ENCODE results near the gene DOK4. TPM values are rescaled to one million over a fixed set of nuclear protein-coding genes. Genes with fewer than 3 reads are reported as not detected.
"Not testable (repeated sequence)": the region's sequence is repeated elsewhere in the genome, so short reads cannot be mapped to it uniquely, and the experiment has no call there.

The DOK4 gene
- total RNA-seq, 2 donors from 2014 or later = 145 to 152 TPM

DNA sequence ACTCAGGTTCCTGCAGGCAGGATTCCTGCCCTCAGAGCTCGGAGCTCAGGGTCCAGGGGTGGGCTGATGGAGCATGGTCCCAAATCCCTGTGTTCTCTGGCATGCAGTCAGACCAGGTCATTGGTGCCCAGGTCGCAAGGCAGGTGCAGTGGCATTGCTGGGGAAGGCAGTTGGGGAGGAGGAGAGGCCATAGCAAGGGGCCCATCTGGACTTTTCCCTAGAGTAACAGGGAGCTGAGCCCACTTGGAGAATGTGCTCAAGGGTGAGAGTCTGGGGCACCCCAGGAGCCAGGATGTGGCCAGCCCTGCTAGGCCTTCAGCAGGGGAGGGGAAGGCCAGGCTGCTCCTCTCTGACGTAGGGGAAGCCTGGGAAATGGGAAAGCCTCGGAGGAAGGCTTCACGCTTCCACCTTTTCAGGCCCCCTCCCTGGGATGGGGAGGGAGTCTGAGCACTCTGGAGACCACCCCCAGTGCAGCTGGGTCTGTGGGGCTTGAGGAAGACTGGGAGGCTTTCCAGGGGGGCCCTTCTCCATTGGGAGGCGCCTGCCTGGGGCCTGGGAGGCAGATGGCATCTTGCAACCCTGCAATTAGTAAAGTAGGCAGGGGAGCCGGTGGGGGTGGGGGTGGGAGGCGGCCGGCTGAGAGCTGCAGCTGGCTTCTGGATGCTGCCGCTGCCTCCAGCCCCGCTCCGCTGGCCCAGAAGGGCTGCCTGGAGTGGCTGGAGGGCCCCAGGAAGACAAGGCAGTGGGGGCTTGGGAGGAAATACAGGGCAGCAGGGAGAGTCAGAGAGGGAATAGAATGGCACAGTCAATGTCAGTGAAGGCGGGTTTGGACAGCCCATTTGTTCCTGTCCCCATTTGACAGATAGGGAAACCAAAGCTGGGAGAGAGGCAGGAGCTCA, 21.1 kb upstream of the DOK4 start:
- intact Hi-C loops (cut with DNase I, micrococcal nuclease) = no loop called here
- ATAC-seq (no peak), DNase-seq (no peak)

DNA sequence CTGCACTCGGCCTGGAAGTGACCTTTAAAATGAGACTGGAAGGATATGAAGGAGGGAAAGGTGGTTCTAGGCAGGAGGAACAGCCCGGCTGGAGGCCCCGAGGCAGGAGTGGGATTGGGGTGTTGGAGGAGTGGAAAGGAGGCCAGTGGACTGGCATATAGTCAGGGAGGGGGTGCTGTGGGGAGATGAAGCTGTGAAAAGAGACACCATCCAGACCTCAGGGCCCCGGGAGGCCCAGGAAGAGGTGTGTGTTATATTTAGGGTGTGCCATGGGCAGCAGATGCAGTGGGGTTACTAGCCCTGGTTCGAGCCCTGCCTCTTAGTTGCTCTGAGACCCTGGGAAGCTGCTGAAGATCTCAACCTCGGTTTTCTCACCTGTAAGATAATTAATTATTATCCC, 18.9 kb upstream of the DOK4 start:
- ATAC-seq = no peak
- intact Hi-C loops (cut with DNase I, micrococcal nuclease) = no loop called here
- no peak for DNase-seq

DNA sequence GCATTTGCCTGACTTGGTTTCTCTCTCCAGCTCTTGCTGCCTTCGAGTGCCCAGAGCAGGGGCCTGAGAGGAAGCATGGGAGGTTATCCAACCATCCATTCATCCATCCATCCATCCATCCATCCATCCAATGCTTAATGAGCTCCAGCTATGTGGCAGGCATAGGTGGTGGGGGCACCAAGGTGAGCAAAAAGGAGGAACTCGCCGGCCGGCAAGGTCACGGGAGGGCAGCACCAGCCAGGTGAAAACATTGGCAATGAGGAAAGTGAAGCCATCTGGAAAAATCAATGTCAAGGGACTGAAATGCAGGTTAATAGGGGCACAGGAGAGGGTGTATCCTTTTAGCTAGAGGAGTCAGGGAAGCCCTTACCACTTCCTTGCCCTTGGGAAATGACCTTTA, 18.2 kb upstream of the DOK4 start:
- DNase-seq = no peak
- no peak for ATAC-seq
- intact Hi-C loops (cut with DNase I, micrococcal nuclease) = no loop called here

DNA sequence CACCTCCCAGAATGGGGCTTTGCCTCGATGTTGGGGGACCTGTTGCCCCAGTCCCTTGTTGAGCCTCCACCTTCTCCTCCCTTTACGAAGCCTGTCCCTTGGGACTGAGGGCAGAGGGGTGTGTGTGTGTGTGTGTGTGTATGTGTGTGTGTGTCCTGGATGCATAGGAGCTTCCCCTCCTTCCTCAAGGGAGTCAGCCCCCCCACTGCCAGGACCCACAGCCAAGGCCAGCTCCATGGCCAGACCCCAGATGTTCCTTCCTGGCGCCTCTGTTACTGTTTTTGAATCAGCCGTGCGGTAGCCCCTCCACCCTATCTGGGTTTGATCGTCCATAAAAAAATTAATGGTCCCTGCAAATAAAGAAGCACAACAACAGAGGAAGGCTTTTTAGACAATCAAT, 17.7 kb upstream of the DOK4 start:
- ATAC-seq = no peak
- intact Hi-C loops (cut with DNase I, micrococcal nuclease) = no loop called here
- DNase-seq = no peak

DNA sequence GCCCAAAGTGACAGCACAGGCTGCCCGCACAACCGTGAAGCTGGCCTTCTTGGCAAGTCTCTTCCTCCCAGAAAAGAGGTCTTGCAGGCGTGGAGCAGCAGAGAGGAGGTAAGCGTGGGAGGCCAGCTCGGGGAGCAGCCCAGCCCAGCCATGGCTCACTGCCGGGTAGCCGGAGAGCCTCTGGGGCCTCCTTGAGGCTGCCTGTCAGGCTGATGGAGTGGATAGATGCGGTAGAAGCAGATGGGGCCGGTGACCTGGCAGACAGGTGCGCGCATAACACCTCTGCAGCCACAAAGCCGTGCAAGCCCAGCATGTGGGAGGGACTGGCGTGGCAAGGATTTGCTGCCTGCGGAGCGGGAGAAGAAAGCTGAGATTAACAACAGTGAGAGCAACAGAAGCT, 17.1 kb upstream of the DOK4 start:
- ATAC-seq (no peak), DNase-seq (no peak)
- intact Hi-C loops (cut with DNase I, micrococcal nuclease) = no loop called here

DNA sequence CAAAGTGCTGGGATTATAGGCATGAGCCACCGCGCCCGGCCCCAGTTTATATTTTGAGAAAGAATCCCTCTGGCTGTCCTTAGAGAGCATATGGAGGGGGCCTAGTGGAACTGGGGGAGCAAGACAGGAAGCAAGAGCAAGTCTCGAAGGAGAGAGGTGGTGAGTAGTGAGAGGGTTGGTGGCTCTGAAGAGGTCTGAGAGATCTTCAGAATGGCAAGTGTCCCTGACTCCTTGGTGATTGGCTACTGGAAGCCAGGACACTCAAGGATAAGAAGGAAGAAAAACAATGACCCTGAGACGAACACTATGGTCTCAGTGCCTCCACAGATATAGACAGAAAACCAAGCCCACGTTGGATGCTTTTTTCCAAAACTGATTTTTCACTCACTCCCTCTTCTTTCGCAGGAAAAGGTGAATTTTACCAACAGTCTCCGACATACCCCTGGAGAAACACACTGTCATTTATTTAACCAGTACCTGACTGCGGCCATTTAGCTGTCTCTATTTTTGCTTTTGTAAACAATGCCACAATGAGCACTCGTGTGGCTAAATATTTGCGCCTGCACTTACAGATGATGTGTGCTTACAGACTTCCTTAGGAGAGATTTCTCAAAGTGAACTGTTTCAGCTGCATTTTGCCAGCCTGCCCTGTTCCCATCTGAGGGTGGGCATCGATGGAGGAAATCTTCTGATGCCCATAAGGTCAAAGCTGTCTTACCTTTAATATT, 15.9 kb upstream of the DOK4 start:
- intact Hi-C loops (cut with DNase I, micrococcal nuclease) = no loop called here
- no peak for DNase-seq

DNA sequence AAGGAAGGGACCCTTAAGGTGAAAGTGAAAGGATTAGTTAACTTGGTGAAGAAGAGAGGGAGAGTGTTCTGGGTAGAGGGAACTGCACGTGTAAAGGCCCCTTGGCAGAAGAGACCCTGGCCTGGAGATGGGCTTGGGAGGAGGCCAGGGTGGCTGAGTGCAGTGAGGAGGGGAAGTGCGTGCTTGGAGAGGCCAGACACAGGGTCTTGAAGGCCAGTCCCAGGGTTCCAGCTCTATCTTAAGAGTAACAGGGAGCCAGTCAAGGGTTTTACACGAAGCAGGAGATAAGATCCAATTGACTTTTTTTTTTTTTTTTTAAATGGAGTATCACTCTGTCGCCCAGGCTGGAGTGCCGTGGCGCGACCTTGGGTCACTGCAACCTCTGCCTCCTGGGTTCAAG, 15.2 kb upstream of the DOK4 start:
- no peak for DNase-seq
- intact Hi-C loops (cut with DNase I, micrococcal nuclease) = no loop called here
- ATAC-seq = no peak

More for the DNA sequence above, 15.9 kb upstream of the DOK4 start:
- no peak for ATAC-seq

DNA sequence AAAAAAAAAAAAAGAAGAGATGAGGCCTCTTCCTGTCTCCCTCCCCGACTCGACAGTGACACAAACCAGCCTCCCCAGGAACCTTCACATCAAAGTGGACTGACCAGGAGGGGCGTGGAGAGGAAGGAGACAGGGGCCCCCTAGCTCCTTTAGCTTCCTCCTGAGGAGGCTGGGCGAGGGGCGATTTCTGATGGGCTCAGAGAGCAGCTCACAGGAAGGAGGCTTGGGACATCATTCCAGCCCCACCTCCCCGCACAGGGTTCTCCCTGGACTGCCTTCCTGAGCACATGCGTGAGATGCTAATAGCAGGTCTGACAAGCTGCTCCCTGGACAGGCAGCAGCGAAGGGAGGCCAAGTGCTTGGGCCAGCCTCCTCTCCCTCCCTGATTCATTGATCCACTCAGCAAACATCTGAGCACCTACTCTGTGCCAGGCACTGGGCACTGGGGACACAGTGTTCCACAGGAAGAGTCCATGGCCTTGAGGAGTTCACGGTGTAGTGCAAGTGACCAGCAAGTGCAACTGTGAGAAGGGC, 14.4 kb upstream of the DOK4 start:
- ATAC-seq (no peak), DNase-seq (no peak)
- intact Hi-C loops (cut with DNase I, micrococcal nuclease) = no loop called here

DNA sequence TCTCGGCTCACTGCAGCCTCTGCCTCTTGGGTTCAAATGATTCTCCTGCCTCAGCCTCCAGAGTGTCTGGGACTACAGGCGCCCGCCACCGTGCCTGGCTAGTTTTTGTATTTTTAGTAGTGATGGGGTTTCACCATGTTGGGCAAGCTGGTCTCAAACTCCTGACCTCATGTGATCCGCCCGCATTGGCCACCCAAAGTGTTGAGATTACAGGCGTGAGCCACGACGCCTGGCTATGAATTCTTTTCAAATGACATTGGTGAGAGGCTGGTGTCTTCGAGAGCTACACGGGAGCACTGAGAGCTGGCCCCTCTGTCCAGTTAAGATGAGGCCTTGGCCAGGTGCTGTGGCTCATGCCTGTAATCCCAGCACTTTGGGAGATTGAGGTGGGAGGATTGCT, 13.6 kb upstream of the DOK4 start:
- DNase-seq; ATAC-seq; intact Hi-C loops (cut with DNase I, micrococcal nuclease): not testable (repeated sequence)

DNA sequence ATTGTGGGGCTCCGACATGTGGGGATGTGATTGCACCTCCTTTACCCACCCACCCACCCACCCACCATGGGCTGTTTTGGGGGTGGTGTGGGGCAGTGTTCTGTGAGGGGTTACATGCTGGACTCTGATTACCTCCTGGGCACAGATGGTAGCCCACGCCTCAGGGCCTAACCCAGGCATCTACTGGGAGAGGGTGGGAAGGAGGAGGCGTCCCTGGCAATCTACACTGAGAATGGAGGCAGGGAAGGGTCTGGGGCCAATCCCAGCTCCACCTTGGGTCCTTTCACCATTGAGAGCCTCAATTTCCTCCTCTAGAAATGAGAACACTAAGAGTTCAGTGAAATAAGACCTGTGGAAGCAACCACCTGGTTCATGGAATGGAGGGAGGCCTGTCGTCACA, 11.7 kb upstream of the DOK4 start:
- intact Hi-C loops (cut with DNase I, micrococcal nuclease) = no loop called here
- no peak for ATAC-seq
- DNase-seq = no peak

DNA sequence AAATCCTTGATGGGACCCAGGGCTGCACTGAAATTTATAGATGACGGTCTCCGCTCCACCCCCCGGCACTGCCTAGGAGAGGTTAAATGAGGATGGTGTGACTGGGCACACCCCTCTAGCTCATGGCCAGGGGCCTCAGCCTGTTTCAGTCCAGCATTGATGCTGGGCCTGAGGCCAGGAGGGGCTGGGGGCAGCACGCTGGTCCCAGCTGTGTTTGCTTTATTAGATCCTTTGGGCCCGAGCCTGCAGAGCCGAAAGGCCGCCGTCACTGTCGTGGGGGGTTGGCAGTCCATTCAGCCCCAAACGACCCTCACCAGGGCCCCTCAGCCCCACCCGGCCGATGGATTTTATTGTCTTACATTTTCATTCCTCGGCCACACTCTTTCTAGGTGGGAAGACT, 10.8 kb upstream of the DOK4 start:
- intact Hi-C loops (cut with DNase I, micrococcal nuclease) = no loop called here
- DNase-seq (no peak), ATAC-seq (no peak)

DNA sequence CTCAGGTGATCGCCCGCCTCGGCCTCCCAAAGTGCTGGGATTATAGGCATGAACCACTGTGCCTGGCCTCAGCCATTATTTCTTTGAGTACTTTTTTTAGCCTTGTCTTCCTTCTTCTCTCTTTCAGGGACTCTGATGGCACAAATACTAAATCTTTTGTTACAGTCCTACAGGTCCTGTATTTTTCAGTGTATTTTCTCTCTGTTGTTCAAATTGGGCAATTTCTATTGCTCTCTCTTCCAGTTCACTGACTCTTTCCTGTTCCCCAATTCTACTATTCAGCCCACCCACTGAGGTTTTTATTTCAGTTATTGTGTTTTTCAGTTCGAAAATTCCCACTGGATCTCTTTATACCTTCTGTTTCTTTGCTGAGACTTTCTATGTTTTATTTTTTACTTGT, 7.5 kb upstream of the DOK4 start:
- DNase-seq = no peak

DNA sequence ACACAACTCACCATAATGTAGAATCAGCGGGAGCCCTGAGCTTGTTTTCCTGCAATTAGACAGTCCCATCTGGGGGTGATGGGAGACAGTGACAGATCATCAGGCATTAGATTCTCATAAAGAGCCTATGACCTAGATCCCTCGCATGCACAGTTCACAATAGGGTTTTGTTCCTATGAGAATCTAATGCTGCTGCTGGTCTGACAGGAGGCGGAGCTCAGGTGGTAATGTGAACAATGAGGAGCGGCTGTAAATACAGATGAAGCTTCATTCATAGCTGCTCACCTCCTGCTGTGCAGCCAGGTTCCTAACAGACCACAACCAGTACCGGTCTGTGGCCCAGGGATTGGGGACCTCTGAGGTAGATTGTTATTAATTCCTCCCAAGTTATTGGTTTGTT, 2.9 kb upstream of the DOK4 start:
- intact Hi-C loops (cut with DNase I, micrococcal nuclease) = no loop called here
- DNase-seq (no peak), ATAC-seq (no peak)

More for the DNA sequence above, 7.5 kb upstream of the DOK4 start:
- intact Hi-C loops (cut with DNase I, micrococcal nuclease) = no loop called here
- ATAC-seq = no peak

DNA sequence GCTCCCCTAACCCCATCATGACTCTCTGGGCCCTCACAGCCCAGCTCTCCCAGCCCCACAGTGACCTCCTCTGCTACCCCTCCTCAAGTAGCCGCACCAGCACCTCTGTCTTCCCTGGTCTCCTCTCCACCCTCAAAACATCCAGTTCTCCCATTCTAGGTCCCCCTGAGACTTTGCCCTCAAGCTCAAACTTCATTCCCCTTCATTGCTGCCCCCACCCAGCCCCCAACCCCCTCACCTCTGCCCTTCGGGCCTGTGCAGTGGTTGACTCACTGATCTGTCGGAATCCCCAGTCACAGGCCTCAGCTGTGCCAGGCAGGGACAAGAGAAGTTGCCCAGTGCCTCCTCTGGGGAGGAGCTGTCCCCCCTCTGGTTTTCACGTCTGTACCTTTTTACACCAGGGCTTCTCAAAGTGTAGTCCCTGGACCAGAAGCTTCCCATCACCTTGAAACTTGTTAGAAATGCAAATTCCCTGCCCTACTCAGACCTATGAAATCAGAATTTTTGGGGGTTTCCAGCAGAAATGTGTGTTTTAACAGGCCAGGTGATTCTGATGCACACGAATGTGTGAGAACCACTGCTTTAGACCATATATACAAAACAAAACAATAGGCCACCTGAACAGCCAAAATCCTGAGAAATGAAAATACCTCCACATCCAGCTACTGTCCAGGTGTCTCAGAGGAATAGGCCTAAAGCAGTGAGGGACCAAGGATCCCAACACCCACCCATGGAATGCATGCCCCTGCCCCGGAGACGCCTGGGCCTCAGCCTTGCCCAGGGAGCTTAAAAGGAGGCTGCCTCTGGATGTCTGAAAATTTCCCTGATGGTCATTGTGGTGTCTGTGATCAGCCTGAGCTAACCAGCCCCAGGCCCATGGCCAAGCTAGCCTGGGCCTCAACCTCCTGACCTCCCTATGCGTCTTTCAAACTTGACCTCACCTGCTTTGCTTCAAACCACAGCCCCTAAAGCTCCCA, 853 bp upstream of the DOK4 start:
- intact Hi-C loops (cut with DNase I, micrococcal nuclease) = no loop called here
- no peak for DNase-seq
- ATAC-seq = no peak

DNA sequence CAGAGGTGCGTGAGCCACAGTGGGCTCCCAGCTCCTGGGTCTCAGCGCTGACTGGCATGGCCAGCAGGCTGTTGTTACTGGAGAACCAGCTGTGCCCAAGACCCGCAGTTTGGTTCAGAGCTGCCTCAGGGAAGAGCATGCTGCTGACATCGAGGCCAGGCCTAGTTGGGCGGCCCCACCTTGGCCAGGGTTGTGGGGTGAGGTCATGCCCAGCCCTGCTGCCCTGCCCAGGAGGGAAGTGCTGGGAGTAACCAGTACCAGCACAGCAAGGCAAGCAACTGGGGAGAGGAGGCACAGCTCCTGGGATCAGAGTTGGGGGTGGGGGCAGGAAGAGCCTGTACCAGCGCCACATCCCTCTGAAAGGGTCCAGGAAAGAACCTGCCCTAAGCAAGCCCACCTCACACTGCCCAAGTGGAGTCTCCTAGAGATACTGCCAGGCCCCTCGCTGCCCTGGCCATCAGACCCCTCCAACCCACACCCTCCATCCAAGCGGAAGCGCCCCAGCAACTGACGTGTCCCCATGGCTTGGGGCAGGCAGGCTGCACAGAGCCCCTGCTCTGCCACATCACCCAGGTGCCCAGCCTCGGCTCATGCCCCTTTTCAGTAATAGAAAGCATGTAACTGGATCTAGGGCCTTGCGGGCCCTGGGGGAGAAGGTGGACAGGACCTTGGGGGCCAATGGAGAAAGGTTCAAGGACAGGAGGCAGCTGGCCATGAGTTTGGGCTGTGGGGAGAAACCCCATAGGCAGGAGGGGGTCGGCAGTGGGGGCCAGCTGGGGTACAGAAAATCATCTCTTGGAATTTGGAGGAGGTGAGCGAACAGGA, 990 bp downstream of the DOK4 start:
- ATAC-seq (peak; percentile 65), DNase-seq (peak; percentile 53 to 78)
- intact Hi-C loops (cut with DNase I, micrococcal nuclease) = no loop called here

DNA sequence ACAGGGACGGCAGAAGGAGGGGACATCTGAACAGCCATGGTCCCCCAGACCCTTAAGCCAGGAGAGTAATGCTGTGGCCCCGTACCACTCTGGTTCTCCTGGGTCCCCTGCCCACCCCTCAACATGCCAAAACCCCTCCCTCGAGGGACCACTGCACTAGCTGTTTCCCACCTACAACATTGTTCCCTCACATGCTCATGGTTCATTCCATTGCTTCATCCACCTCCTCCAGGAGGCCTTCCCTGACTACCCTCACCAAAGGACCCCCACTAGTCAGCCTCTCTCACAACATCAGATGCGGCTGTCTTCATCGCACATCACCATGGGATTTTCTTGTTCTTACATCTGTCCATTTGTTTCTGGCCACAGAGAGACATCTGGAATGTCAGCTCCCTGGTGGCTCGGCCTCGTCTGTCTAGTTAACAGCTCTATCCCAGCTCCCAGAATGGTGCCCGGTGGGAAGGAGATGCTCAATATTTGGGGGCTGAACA, 1.7 kb downstream of the DOK4 start:
- ATAC-seq = no peak
- intact Hi-C loops (cut with DNase I, micrococcal nuclease) = no loop called here
- no peak for DNase-seq

DNA sequence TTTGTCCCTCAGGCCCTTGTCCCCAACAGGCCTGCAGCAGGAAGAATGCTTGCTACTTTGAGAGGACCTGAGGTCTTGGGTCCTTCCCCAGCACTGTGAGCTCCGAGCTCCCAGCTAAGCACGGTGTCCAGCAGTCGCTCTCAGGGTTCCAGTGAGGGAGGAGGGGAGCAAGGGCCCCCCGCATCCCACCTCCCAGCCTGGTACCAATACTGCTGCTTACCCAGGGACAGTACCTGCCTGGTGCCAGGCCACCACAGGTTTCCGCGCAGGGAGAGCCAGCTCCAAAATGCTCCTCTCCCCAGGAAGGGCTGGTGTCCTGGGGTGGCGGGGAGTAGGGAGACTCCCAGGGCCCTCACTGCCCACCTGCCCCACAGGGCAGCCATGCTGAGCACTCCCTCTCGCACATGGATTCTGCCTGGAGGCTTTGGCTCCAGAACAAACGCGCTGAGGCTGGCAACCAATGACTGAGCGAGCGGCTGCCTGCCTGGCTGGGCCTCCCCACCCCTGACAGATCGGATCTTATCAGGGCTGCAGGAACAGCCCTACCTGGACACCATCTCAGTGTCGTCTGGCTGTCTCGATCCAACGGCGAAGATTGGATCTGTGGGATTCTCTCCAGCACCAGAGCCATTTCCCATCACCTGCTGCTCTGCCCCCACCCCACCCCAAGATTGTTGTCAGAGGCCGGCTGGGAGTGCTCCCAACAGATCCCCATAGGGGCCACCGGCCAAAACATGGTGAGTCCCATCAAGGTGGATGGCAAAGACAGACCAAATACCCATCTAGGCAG, 2.4 kb downstream of the DOK4 start:
- intact Hi-C loops (cut with DNase I, micrococcal nuclease) = no loop called here
- no peak for DNase-seq
- ATAC-seq = no peak

Data from left colon (tissue), 2 donors.